GM18499 (cell line): Measurements from ENCODE around the gene SYNDIG1L.

Source experiments
- ATAC-seq: cut with Tn5 transposase; IDR thresholded peaks from one replicate; pipeline ENCODE4 v1.9.1; 2021; ENCODE audit warnings: moderate number of reproducible peaks; ENCODE audit not compliant: insufficient read depth, unreplicated experiment

SYNDIG1L gene

DNA sequence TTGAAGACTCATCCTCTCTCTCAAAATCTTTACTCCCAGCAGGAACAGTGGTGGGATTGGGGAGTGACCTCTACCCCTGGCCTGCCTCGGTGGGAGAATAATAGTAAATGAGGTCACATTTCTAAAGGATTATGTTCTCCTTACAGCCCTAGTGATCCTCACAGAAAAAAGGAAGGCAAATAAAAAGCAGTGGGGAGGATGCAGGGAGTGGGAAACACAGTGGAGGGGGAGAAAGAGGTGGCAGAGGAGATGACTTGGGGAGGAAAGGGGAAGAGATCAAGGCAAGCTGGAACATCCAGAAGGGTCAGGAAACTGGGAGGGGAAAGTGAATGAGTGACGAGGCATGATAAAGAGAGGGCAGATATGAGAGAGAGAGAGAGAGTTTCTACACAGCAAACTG is 8.3 kb upstream of the SYNDIG1L start:
- no peak for ATAC-seq

DNA sequence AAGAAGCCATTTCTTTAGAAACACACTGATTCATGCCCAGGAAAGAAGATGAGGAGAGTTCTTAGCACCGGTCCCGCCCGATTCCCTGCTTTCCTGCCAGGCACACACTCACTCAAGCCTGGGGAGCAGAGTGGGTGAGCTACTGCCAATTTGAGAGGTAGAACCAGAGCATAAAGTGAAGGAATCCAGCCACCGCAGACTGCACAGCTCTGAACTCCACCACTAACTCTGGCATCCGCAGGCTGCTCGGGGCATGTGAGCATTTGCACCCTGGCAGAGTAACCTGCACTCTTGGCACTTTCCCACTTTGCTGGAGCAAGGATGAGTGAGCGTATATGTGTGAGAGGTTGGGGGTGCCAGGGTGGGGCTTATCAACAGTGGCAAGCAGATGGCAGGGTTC is 4.0 kb upstream of the SYNDIG1L start:
- no peak for ATAC-seq

DNA sequence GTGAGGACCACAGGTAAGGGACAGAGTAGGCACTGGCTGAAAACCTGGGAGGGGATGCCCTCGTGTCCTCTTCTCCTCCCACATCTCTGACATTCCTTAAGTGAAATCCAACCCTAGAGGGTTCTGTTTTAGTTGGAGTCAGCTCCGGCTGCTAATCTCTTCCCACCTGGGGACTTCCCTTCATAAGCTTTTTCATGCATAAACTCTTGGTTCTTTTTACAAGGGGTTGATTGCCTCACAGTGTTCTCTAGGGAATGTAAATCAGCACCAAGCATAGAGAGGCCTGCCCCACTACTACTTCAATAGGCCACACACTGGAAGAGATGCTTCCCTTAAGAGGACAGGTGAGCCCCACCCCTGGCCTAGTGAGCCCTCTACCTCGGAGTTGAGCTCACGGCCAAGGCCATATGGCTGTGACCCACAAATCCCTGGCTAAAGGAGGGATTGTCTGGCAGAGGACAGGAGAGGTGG is 3.2 kb upstream of the SYNDIG1L start:
- no peak for ATAC-seq

DNA sequence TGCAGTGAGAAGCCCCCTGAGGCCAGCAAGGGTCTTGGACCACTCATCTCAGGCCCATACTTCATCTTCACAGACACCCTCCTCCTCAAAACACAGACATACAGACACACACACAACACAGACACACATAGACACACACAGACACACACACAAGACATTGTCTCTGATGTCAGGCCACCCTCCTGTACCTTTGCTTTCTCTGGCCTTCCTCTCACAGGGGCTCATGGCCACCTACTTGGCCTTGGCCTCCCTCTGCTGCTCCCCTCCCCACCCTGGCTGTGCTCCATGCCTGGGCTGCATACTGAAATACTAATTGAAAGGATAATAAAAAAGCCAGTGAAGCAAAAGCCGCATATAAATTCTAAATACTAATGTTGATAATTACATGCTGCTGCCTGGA is 1.6 kb upstream of the SYNDIG1L start:
- no peak for ATAC-seq

DNA sequence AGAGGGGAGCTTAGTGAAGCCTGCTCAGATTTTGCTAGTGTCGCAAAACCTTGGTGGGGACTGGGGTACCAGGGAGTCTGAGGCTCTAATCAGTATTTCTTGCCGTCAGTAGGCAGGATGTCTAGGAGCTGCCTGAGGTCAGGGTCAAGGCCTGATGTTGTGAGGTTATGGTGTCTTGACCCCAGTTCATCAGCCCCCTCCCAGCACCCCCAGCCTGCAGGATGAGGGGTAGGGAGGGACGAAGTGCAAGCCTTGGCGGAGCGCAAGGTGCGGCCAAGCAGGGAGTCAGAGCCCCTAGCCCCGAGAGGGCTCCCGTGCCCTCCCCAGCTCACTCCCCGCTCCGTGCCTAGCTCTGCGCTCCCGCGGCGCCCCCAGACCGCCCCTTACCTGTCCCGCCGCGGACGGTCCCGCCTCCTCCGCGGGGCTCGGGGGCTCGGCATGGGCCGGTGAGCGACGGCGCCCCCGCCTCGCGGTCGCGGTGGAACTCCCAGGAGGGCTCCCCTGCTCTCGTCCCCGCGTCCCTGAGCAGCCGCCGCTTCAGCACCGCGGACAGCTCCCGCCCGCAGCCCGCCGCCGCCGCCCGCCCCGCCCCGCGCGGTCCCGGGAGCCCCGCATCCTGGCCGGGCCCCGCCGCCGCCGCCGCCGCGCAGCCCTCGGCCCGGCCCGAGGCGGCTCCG is 347 bp downstream of the SYNDIG1L start:
- no peak for ATAC-seq

DNA sequence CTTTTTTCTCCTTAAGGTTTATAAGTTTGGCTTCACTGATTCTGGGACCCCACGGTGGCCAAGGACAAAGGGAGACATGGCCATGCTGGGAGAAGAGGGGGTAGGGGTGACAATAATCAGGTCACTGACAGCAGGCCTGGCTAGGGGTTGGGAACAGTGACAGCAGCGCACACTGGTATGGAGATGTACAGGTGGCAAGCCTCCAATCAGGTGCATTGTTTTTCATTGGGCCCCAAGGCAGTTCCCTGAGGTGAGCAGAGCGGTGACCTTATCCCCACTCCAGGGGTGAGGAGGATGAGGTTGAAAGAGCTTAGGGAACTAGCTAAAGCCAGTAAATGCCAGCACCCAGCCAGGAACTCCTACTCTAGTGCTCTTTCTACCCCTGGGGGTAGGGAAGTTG is 1.4 kb downstream of the SYNDIG1L start:
- ATAC-seq: no peak

DNA sequence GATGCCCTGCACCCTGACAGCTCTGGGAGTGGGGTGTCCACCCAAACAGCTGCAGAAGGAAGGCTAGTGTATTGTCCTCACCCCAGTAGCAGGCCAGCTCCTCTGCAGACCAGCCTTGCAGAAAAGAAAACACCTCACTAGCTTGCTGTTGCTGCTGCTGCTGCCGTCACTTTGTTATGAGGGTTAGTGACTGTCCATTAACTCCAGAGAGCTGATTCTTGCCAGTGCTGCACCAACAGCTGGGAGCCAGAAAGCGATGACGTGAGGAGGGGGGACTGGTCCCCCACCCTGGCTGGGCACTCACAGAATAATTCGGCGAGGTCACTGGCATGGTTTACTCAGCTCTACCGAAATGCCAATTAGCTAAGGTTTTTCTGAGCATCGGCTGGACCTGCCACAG is 2.8 kb downstream of the SYNDIG1L start:
- no peak for ATAC-seq

DNA sequence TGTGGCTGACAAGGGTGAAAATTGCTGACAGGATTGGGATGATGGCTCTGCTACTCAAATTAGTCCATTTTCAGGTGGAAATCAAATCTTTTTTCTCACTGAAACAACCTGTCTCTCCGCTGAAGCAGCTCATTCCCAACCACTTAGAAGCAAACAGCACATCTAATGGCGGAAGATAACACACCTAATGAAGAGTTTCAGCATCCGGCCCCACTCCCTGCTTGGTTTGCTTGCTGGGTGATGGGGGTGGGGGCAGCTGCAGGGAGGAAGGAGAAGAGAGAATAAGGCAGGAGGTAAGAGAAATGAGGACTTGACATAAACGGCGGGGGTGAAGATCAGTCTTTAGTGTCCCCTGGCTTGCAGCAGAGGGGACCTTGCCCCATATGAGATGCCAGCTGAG is 4.0 kb downstream of the SYNDIG1L start:
- no peak for ATAC-seq

DNA sequence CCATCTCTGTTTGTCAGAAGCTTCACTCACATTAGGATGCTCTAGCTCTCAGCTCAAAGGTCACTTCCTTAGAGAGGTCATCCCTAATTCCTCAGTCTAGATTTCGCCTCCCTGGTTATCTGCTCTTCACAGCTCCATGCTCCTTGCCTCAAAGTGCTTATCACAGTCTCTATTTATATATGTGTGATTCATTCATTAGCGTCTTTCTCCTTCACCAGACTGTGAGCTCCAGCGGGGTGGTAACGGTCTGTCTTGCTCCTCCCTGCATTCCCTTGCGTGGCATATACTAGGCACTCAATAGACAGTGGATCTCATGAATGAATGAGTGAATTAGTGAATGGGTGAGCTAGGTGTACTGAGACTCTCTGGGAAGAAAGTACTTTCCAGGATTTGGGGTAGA is 6.9 kb downstream of the SYNDIG1L start:
- ATAC-seq: no peak

DNA sequence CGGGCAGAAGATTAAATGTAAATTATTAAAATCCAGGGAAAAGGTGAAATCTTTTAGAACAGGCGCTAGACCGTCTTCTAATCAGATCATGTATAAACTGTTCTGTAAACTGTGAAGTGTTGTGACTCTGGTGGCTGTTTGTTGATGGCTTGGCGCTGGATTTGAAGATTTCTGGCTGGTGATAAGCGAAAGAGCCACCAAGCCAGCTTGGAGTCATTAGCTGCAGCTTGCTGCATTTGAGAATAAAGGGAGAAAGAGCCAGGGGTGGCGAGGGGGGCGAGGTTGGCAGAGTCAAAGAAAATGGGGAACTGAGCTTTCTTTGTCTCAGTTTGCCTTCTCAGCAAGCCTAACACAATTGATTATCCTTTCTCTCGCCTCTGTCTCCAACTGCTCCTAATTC is 8.0 kb downstream of the SYNDIG1L start:
- no peak for ATAC-seq

DNA sequence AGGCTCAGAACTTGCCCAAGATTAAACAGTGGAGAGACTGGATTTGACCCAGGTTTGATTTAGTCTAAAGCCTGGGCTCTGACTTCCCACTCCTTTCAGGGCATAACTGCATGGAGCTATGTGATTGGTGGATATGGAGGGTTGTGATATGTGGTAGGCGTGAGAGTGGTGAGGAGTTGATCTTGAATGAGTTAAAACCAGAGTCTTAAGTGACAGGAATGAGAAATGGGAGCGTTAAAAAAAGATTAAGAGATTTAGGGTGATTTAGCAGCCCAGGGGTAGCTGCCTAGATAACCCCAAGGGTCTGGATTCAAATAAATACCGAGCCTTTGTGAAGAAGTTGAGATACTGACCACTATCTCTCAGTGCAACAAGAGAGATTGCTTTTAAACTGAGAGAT is 8.4 kb downstream of the SYNDIG1L start:
- no peak for ATAC-seq

DNA sequence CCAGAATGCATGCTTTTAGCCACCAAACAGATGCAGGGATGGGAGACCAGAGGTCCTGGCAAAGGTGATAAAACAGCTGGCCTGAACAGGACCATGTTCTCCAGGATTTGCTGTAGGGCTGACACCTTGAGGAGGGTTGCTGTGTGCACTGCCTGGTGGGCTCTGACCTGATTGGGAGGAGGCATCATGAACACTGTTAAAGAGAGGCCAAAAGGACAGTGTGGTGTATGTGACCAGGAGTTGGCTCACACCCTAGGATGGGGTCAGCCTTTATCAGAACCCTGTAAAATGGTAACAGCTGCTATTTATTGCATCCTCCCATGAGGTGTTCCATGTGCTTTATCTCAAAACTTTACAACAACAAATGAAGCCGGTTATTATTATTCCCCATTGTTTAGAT is 8.8 kb downstream of the SYNDIG1L start:
- no peak for ATAC-seq

DNA sequence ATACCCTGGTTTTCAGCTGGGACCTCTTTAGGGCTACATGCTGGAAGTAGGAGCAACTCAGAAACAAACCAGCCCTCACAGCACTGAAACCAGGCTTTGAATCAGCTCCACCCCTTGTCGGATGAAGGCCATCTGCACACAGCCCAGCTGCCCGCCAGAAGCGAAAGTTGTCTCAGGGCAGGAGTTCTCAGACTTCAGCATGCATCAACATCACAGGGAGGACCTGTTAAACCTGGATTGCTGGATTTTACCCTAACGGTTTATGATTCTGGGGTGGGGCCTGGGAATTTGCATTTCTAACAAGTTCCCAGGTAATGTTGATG is 10.9 kb downstream of the SYNDIG1L start:
- no peak for ATAC-seq

DNA sequence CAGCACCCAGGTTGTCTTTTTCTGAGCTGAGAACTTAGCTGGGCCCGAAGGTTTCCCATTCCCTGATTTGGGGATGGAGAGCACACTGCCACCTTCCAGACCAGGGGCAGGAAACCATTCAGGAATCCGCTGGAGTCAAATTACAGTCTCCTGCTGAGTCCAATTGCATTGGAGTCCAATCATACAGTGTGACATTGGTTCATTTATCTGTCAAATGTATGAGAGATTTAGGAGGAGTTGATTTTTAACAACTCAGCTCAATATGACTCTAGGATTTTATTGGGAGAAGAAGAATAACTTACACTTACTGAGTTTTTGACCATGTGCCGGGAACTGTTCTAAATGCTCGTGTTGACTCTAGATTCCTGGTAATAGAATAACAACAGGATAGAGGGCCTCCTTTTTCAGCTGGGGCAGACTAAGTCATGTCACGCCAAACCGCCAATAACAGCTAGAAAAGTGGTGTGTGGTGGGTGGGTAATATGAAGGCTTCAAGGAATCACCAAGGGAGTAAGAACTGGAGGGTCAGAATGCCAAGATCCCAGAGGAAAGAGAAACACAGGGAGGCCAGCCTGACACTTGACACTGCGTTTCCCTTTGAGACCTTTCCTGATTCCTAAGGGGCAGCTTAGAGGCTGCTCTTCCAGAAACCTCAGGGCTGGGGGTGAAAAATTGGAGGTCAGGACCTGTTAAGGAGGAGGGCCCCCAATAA is 11.5 kb downstream of the SYNDIG1L start:
- ATAC-seq: no peak

DNA sequence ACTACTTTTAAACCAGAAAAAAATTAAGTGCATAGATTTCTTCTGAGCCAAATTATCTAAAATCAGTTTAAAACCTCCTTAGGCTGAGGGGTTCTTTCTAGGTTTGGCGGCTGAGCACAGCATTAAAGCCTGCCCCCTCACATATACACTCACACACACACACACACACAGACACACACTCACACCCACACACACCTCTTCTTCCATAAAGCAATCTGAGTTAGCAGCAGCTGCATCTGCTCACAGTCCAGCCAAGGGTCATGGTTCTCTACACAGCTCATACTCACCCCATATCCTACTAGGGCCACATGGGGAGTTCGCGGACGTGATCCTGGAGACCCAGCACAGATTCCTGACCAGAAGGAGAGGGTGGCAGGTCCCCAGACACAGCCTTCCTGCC is 12.4 kb downstream of the SYNDIG1L start:
- ATAC-seq: no peak

DNA sequence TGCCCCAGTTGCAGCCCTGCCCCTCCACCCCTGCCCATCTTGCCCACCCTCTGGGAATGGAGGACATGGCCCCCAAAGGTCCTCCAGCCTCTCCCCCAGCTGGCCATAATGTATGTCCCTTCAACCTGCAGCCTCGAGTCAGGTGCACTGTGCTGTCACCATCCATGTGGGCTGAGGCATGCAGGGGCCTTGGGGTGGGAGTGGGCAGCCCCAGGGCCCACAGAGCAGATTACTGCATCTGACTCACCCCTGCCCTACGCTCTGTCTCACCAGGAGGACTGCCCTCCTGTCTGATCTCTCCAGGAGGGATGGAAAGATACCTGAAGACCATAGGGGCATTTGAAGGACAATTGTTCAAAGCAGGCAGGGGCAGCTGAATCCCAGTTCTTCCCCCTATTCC is 13.3 kb downstream of the SYNDIG1L start:
- no peak for ATAC-seq

DNA sequence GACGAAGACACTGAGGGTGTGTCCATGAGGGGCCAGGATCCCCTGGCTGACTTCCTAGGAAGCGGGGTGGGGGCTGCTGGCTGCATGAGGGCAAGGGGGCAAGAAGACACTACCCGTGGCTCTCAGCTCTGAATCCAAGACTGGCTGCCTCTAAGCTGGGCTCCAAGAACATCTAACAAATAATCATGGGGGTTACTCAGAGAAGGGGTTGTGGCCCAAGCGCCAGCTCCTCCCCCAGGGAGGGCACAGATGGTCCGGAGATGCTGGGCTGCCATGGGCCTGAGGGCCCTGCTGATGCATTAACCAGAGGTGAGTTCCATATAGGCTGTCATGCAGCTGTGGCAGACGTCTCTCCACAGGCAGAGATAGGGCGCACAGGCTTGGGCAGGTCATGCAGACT is 14.3 kb downstream of the SYNDIG1L start:
- ATAC-seq: no peak

DNA sequence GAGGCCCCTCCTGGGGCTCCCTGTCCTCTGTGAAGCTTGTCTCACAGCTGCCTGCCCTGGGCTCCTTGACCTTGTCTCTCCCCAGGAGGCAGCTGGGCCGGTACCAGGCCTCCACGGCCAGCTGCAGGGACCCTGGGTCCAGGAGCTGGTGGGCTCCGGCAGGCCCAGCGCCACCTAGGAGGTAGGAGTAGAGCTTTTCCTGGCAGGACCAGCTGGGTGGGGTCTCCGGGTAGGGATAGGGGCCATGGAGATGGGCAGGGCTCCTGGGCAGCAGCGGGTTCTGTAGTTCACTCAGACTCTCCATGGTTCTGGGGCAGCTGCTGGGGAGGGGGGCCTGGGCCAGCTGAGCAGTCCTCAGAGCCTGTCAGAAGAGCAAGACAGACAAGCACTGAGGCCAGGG is 16.6 kb downstream of the SYNDIG1L start:
- no peak for ATAC-seq

DNA sequence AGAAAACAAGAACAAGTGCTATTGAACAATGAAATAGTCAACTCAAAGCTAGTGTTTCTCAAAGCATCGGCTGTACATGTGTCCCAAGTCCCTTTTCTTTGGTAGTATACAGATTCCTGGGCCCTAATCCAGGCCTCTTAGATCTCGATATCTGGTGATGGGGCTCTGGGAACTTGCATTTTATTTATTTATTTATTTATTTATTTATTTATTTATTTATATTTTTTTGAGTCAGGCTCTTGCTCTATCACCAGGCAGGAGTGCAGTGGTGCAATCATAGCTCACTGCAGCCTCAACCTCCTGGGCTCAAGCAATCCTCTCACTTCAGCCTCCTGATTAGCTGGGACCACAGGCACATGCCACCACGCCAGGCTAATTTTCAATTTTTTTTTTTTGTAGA is 17.1 kb downstream of the SYNDIG1L start:
- ATAC-seq: no peak

DNA sequence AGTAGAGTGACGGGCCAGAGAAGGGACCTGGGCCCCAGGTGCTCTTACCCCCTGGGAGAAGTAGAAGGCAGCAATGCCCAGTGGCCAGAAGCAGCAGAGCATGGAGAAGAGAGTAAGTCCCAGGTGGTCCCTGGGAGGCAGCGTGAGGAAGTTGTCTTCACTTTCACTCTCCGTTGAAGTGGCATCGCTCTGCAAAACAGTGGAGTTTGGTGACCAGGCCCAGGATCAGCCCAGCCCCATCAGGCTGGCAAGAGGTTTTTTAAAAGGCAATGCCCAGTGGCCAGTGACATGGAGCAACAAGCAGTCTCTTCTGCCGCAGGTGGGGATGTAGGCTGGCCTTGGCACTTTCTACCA is 18.2 kb downstream of the SYNDIG1L start:
- ATAC-seq: no peak

DNA sequence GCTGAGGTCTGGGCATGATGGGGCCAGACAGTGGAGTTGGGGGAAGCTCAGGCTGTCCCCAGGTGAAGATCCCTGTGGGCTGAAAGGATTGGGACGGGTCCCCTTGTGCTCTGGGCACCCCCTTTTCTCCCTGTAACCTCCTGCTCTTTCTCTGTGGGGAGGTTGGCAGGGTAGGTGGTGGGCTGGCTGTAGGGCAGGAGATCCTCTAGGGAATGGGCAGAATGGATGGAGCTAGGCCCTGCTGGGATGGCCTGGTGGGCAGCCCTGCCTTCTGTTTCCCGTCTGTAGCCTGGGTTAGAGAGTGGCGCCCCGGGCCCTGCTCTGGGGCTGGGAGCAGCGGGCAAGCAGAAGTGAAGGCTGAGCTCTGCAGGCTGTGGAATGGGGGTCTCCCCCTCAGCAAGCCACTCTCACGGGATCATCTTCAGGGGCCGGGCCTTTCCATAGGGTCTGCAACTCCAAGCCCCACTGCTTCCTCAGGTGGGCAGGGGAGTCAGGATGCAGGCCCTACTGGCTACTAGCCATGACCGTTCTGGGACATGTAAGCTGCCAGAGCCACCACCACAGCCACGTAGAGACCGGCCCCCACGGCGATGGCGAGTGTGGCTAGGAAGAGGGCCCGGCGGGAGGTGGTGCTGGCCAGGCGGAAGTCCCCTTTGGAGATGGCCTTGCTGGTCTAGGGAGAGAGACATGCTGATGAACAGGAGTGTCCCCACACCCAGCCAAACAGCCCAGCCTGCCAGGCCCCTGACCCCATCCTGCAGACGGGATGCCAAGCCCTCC is 18.8 kb downstream of the SYNDIG1L start:
- ATAC-seq: no peak

DNA sequence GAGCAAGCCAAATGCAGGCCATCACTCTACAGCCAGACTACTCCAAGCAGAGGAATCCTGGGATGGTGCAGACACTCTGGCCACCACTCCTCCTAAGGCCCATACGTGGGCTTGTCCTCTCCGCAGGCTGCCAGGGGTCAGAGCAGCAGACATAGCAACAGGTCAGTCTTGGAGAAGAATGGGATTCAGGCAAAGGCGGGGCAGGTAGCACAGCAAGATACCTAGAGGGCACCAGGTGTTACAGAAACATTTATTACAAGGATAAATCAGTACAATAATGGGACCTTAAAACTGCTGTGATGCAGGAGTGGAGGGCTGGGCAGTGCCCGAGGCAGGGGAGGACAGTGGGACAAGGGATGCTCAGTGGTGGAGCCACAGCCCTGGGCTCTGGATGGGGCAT is 20.3 kb downstream of the SYNDIG1L start:
- ATAC-seq: no peak
